Fibroblast of the aortic adventitia (primary cell): ENCODE data around the gene LMX1B. TPM values are rescaled to one million over a fixed set of nuclear protein-coding genes. Genes with fewer than 3 reads are reported as not detected.

ENCODE experiments used
- DNase-seq: peaks from one replicate; pipeline ENCODE4 v3.0.0-alpha.2; 2010; ENCODE audit warnings: low read depth
- H3K4me3 ChIP-seq: 2 replicates; pipeline ENCODE4 v1.5.1; 2011; ENCODE audit warnings: low read depth, mild to moderate bottlenecking, control low read depth, low read length, moderate library complexity
- CTCF ChIP-seq: IDR thresholded peaks from 2 replicates; pipeline ENCODE4 v1.5.1; 2011; ENCODE audit warnings: mild to moderate bottlenecking, low read length, control low read depth, inconsistent platforms; ENCODE audit not compliant: insufficient read depth
- total RNA-seq: library from RNA; depleted of rRNA; stranded (reverse); fragments of >200 nt; gene quantifications from 2 replicates; pipeline ENCODE4 v1.2.3, GENCODE V29; 2012; ENCODE audit warnings: low replicate concordance

The LMX1B gene
- total RNA-seq, 1 donor = not detected

DNA sequence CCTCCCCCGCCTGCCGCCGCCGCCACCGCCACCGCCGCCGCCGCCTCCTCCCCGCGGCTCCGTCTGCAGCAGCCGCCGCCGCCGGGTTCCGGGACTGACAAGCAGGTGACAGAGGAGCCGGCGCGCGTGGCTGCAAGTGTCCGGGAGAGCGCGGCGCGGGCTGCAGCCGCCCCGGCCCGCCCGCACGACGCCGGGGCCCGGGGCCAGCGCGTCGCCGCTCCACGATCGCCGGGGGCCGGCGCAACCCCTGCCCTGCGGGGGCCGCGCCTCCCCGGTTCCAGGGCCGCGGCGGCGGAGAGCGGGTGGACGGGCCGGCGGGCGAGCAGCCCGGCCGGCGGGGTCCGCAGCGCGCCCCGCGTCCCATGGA lies 343 bp downstream of the LMX1B start:
- H3K4me3 ChIP-seq = no peak overlapping the region
- TF ChIP-seq CTCF = no peak
- no peak for DNase-seq

- no peak overlapping the region for H3K4me3 ChIP-seq
- no peak for TF ChIP-seq CTCF
- no peak for DNase-seq
These were observed 922 bp downstream of the LMX1B start for GRCh38 chr9:126614455-126615244.

DNA sequence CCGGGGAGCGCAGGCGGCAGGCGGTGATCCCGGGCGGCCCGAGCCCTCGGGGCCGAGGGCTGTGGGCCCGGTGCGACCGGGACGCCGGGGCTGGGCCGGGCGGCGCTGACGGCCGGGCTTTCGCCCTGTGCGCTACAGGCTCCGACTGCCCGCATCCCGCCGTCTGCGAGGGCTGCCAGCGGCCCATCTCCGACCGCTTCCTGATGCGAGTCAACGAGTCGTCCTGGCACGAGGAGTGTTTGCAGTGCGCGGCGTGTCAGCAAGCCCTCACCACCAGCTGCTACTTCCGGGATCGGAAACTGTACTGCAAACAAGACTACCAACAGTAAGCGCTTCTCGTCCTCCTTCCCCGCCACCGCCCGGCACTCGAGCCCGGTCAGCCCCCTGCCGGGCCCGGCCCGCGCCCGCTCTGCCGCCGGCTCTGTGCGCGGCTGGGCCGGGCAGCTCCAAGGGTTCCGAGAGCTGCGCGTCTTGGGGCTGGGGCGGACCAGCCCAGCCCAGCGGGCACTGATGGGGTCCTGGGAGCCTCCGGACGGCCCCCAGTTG lies 1.6 kb downstream of the LMX1B start:
- DNase-seq = no peak
- TF ChIP-seq CTCF = no peak
- H3K4me3 ChIP-seq = no peak overlapping the region

DNA sequence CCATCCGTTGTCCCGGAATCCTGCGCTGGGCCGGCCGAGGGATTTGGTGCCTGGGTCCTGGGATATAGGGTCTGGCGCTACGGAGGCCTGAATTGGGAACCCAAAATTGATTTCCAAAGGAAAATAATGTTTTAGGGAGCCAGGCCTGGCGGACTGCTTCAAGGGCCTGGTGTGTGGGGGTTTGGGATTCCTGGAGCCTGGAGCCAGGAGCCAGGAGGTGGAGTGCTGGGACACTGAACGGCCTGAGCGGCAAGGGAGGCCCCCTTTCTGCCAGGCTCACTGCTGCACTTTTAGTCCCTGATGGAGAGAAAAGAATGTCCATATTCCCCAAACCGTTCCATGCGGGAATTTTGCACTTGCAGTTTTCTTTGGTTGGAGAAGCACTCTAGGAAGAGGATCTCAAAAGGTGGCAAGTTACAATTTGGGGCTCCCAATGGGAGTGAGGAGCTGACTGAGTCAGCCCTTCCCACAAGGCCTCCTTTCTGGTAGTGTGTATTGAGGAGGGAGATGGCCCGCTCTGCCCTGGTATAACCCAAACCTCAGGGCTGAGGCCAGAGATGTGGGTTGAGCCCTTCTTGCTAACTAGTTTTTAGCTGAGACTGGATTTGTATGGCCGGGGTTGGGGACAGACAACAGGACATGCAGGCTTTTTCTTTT lies 2.2 kb downstream of the LMX1B start:
- no peak for DNase-seq

GRCh38 chr9:126616521-126616976 lies 2.8 kb downstream of the LMX1B start:
- no peak for TF ChIP-seq CTCF
- H3K4me3 ChIP-seq = no peak overlapping the region
- DNase-seq = no peak

More for the DNA sequence above, 2.2 kb downstream of the LMX1B start:
- no peak for TF ChIP-seq CTCF
- H3K4me3 ChIP-seq = no peak overlapping the region

DNA sequence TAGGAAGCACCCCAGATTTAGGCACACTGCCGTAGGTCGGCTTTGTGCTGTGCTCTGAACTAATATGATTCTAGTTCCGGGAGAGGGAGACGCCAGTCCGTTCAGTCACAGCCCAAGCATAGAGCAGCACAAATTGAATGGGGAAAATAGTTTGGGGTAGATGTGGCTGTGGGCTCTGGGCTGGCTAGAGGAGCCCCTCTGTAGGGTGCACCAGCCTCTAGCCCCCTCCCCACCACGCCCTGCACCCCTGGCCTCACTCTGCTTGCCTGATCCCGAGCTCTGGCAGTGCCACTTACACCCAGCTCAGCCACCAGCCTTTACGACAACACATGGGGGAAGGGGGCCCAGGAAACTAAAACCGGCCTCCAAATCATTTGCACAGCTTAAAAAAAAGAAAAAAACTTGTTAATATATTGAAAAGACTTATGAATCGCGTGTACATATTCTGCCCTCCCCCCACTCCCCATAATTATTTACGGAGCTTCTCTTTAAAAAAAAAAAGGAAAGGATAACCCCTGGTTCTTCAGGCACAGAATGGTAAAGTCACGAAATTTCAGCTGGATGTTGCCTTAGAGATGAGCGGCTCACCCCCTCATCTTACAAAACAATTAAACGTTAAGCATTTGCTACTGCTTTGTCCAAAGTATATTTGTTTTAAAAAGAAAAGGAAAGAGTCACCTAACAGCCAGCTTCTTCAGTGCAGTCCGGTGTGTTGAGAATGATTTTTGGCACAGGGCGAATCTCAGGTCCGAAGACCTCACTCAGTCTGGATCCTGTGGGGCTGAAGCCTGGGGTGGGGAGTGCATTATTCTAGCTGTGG lies 3.5 kb downstream of the LMX1B start:
- TF ChIP-seq CTCF = no peak
- H3K4me3 ChIP-seq = no peak overlapping the region
- DNase-seq = no peak
